Measurements from ENCODE around the gene IMPA2.
"Not testable (repeated sequence)": the region's sequence is repeated elsewhere in the genome, so short reads cannot be mapped to it uniquely, and the experiment has no call there.

Gene IMPA2

DNA sequence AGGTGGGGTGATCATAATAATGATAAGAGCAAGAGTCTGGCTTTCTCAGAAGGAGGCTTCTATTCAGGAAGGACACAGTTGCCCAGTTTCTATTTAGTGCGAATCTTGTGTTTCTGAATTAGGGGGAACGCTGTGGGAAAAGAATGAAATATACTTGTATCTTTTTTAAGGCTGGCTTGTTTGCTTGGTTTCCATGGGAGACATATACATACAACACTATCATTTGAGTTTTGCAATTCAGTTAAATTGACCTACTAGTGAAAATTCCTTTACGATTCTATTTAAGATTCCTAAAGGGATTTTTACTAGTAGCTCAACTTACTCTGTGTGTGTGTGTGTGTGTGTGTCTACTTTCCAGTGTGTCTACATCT lies 87.6 kb downstream of the IMPA2 start:
- TF ChIP-seq, protein P1, sequence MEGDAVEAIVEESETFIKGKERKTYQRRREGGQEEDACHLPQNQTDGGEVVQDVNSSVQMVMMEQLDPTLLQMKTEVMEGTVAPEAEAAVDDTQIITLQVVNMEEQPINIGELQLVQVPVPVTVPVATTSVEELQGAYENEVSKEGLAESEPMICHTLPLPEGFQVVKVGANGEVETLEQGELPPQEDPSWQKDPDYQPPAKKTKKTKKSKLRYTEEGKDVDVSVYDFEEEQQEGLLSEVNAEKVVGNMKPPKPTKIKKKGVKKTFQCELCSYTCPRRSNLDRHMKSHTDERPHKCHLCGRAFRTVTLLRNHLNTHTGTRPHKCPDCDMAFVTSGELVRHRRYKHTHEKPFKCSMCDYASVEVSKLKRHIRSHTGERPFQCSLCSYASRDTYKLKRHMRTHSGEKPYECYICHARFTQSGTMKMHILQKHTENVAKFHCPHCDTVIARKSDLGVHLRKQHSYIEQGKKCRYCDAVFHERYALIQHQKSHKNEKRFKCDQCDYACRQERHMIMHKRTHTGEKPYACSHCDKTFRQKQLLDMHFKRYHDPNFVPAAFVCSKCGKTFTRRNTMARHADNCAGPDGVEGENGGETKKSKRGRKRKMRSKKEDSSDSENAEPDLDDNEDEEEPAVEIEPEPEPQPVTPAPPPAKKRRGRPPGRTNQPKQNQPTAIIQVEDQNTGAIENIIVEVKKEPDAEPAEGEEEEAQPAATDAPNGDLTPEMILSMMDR (IDR thresholded peaks at IDR 0.05; ENCODE audit: control insufficient read depth, extremely low read depth, insufficient read depth): no peak
- H3K4me3 ChIP-seq (ENCODE audit: low read depth, low read length): no peak overlapping the region
- DNase-seq (ENCODE audit: low read depth): no peak

DNA sequence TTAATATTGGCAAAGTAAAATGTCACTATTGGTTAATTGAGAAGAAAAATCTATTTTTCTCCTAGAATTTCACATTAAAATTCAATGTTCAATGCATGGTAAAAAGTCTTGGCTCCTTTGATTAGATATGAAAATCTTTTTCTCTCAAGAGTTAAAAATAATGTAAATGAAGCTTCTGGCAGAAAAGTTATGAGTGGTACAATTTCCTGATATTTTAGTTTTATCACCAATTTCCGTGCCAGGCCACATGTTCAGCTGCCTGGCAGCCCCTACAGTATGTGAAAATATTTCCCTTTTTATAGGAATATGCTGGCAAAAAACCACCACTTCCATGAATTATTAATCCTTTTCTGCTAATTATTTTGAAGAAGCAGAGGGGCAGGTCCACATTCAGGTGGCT lies 89.8 kb downstream of the IMPA2 start:
- not testable (repeated sequence) for DNase-seq (ENCODE audit: low read depth); H3K4me3 ChIP-seq (ENCODE audit: low read depth, low read length)

DNA sequence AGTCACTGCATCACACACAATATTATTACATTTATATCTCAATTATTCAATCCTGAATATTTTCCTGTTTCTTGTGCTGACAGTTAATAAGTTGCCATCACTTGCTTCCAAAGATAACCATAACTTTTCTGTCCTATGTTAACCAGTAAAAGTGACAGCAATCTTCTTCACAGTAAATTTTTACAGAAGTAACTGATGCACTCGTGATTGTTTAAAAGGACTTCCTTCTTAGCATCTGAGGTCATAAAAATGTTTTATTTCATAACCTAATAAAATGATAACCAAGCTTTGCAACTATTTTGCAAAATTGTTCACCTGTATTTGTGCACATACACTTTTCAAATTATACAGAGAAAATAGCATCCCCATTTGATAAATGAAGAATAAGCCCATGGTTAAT lies 91.7 kb downstream of the IMPA2 start:
- DNase-seq (ENCODE audit: low read depth): no peak
- TF ChIP-seq, protein P1 (IDR thresholded peaks at IDR 0.05; ENCODE audit: control insufficient read depth, extremely low read depth, insufficient read depth): no peak
- no peak overlapping the region for H3K4me3 ChIP-seq (ENCODE audit: low read depth, low read length)

DNA sequence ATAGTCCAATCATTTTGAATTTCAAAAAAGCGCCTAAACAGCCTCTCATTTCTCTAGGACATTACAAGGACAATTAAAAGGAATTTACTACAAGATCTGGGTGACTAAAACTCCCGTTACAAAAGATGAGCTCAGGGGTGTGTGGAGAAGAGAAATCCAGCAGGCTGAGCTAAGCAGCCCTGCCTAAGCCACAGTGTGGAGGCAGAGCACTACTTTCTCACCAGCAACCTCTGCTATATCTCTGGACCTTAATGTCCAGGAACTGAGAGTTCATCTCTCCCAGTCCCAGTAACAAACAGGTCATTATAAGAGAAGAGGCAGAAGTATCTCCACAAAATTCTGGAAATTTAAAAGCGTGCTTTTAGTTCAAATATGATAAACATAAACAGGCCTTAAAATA lies 93.4 kb downstream of the IMPA2 start:
- DNase-seq (ENCODE audit: low read depth): no peak
- H3K4me3 ChIP-seq (ENCODE audit: low read depth, low read length): no peak overlapping the region
- TF ChIP-seq, protein P1 (IDR thresholded peaks at IDR 0.05; ENCODE audit: control insufficient read depth, extremely low read depth, insufficient read depth): 0 out of 2 replicates have a peak, but pooled peaks have one; percentile 7

- no peak for DNase-seq (ENCODE audit: low read depth)
- TF ChIP-seq, protein P1 (IDR thresholded peaks at IDR 0.05; ENCODE audit: control insufficient read depth, extremely low read depth, insufficient read depth): no peak
- H3K4me3 ChIP-seq (ENCODE audit: low read depth, low read length): no peak overlapping the region
Measured at GRCh38 chr18:12076424-12077140, 95.3 kb downstream of the IMPA2 start.

DNA sequence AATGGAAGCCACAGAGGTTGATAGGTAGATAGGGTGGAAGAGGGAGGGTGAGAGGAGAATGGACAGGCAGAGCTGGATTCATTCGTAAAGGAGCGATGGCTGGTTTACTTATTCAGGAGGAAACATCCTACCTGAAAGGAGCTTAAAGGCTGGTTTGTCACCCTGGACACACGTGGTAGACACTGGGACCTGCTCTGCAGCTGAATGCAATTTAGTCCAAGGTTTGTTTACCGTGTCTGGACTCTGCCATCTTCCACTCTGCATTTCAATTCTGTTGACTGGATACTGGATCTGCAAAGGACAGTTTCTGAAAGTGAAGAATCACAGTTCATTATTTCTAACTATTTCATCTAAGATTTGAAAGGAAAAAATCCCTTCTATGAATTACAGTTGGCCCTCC lies 96.7 kb downstream of the IMPA2 start:
- H3K4me3 ChIP-seq (ENCODE audit: low read depth, low read length); DNase-seq (ENCODE audit: low read depth): not testable (repeated sequence)

DNA sequence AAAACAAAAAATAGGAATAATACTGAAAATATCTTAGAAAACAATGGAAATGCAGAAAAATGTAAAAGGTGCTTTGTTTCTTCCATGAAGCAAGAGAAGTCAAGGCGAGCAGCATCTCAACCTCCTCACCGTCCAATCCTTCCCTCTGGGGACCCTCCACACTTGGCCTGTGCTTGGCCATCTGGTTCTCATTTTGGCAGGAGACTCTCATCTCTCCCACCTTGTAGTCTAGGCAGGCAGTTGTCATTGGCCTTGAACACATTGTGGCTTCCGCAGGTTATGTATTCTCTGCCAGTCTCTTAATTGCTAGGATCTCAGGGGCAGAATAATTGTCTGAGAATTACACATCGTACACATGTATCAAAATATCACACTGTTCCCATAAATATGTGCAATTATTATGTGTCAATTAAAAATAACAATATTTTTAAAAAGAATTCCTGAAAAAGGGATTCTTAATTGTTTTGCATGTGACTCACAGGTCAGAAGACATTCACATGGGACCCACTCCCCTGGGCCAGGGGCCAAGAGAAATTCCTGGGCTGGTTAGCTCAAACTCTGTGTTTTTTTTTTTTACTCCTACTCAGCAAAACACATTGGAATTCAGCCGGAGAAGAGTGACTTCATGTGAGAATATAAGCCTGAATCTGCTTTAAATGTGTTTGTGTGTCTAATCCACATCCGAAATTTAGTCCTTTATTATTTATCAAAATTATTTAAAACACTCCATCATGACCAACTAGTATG lies 98.4 kb downstream of the IMPA2 start:
- TF ChIP-seq, protein P1 (IDR thresholded peaks at IDR 0.05; ENCODE audit: control insufficient read depth, extremely low read depth, insufficient read depth): no peak

More for the DNA sequence above, 98.4 kb downstream of the IMPA2 start:
- H3K4me3 ChIP-seq (ENCODE audit: low read depth, low read length): no peak overlapping the region
- no peak for DNase-seq (ENCODE audit: low read depth)

Data from LNCaP clone FGC (cell line).